Ovary (tissue), 3 donors: Measurements from ENCODE around the gene SLC22A14.

ENCODE experiments used
- EP300 ChIP-seq: sonication (generic); formaldehyde crosslinking; IDR thresholded peaks from one replicate; pipeline ENCODE4 v1.6.1; 2017; ENCODE audit warnings: antibody characterized with exemption
- POLR2A ChIP-seq: fragments of 450-650 bp; IDR thresholded peaks from one replicate; pipeline ENCODE4 v1.6.1; 2017; ENCODE audit warnings: antibody characterized with exemption, mild to moderate bottlenecking, moderate library complexity
- TF ChIP-seq, protein P1 (sequence below), 3 donors: fragments of 450-650 bp in 2 of 3; fragments of 200-600 bp in 1 of 3; IDR thresholded peaks; one replicate each; pipeline versions ENCODE4 v1.5.1 to v1.8.0; 2016 to 2022; ENCODE audit warnings: antibody characterized with exemption in 3 of 3, mild to moderate bottlenecking in 1 of 3
- donor health status: DM: no; HTN: no; CAD: no.

DNA sequence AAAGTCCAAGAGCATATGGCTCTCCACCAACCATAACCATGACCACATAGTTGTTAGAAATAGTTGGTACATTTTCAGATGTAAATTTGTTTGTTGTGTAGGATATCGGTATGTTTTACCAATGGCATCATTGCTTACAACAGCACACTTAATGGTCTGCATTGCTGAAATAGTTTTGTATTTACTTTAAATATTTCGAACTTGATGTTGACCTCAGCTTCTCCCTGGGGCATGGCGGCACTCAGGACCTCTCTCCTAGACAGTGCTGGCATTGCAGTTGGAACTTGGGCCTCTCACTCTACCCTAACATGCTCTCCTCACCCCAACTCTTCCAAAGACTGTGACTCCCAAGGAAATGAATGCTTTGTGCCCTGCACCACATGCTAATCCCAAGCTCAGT is 11.5 kb upstream of the SLC22A14 start:
- TF ChIP-seq, protein P1, sequence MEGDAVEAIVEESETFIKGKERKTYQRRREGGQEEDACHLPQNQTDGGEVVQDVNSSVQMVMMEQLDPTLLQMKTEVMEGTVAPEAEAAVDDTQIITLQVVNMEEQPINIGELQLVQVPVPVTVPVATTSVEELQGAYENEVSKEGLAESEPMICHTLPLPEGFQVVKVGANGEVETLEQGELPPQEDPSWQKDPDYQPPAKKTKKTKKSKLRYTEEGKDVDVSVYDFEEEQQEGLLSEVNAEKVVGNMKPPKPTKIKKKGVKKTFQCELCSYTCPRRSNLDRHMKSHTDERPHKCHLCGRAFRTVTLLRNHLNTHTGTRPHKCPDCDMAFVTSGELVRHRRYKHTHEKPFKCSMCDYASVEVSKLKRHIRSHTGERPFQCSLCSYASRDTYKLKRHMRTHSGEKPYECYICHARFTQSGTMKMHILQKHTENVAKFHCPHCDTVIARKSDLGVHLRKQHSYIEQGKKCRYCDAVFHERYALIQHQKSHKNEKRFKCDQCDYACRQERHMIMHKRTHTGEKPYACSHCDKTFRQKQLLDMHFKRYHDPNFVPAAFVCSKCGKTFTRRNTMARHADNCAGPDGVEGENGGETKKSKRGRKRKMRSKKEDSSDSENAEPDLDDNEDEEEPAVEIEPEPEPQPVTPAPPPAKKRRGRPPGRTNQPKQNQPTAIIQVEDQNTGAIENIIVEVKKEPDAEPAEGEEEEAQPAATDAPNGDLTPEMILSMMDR (IDR thresholded peaks at IDR 0.05), result no peak
- TF ChIP-seq EP300, result no peak
- TF ChIP-seq POLR2A, result no peak
